ENCODE measurements around the gene ZNF608.

The ZNF608 gene

GRCh38 chr5:124746916-124747790 lies 714 bp upstream of the ZNF608 start:
- no peaks in the 10 kb centered on the region for H3K27me3 ChIP-seq (ENCODE audit: insufficient read depth, low read depth, severe bottlenecking)
- H3K27ac ChIP-seq = peak overlapping the region; percentile 90
- TF ChIP-seq, protein P1, sequence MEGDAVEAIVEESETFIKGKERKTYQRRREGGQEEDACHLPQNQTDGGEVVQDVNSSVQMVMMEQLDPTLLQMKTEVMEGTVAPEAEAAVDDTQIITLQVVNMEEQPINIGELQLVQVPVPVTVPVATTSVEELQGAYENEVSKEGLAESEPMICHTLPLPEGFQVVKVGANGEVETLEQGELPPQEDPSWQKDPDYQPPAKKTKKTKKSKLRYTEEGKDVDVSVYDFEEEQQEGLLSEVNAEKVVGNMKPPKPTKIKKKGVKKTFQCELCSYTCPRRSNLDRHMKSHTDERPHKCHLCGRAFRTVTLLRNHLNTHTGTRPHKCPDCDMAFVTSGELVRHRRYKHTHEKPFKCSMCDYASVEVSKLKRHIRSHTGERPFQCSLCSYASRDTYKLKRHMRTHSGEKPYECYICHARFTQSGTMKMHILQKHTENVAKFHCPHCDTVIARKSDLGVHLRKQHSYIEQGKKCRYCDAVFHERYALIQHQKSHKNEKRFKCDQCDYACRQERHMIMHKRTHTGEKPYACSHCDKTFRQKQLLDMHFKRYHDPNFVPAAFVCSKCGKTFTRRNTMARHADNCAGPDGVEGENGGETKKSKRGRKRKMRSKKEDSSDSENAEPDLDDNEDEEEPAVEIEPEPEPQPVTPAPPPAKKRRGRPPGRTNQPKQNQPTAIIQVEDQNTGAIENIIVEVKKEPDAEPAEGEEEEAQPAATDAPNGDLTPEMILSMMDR (IDR thresholded peaks at IDR 0.05; ENCODE audit: low read depth, low read length) = no peak
- no peaks in the 10 kb centered on the region for H3K9me3 ChIP-seq (ENCODE audit: severe bottlenecking)
- DNase-seq = peak; percentile 88
- H3K36me3 ChIP-seq = peaks cover 8% of the 10 kb centered on the region
- peak overlapping the region; percentile 99 for H3K4me3 ChIP-seq (ENCODE audit: low read depth, low read length)

- no peak for DNase-seq
- H3K9me3 ChIP-seq (ENCODE audit: severe bottlenecking) = no peaks in the 10 kb centered on the region
- TF ChIP-seq, protein P1 (IDR thresholded peaks at IDR 0.05; ENCODE audit: low read depth, low read length) = no peak
- peak overlapping the region; percentile 99 for H3K4me3 ChIP-seq (ENCODE audit: low read depth, low read length)
- H3K27me3 ChIP-seq (ENCODE audit: insufficient read depth, low read depth, severe bottlenecking) = no peaks in the 10 kb centered on the region
- peaks cover 8% of the 10 kb centered on the region for H3K36me3 ChIP-seq
- peak overlapping the region; percentile 75 for H3K27ac ChIP-seq
Measured at GRCh38 chr5:124745007-124745927, 1.2 kb downstream of the ZNF608 start.

DNA sequence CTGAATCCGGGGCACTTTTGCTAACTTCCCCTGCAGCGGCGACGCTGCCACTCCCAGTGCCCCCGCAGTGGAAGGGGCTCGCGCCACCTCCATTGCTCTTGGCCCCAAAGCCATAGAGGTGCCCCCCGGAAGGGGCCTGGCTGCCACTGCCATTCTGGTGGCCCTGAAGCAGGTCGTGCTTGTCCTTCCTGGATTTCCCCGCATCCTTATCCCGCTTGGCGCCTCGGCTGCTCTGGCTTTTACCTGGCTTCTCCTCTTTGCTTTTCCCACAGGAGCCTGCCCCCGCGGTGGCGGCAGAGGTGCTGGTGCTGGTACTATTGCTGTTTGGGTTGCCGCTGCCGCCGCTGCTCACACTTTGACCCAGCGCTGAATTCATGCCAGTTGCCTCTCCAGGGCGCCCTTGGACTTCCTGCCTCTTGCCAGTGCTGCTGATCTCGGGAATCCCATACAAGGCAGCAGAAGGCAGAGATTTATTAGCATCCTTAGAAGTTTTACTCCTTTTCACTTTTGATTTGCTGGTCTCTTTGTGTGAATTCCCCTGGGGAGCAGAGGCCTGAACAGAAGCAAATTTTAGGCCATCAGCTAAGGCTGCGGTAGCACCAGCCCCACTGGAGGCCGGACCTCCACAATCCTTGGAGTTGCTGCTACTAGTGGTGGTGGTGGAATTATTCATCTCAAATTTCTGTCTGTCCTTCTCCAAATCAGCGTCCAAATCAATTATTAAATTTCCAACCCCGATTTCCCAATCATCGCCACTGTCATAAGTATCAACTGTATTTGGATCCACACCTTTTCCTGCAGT lies 2.1 kb downstream of the ZNF608 start:
- Histone ChIP-seq H3K9me3 (ENCODE audit: severe bottlenecking) (no peaks in the 10 kb centered on the region), H3K27me3 (ENCODE audit: insufficient read depth, low read depth, severe bottlenecking) (no peaks in the 10 kb centered on the region), H3K4me3 (ENCODE audit: low read depth, low read length) (peak overlapping the region; percentile 99), H3K27ac (peak overlapping the region; percentile 75), H3K36me3 (peaks cover 8% of the 10 kb centered on the region)
- TF ChIP-seq, protein P1 (IDR thresholded peaks at IDR 0.05; ENCODE audit: low read depth, low read length) = no peak
- peak; percentile 35 for DNase-seq

DNA sequence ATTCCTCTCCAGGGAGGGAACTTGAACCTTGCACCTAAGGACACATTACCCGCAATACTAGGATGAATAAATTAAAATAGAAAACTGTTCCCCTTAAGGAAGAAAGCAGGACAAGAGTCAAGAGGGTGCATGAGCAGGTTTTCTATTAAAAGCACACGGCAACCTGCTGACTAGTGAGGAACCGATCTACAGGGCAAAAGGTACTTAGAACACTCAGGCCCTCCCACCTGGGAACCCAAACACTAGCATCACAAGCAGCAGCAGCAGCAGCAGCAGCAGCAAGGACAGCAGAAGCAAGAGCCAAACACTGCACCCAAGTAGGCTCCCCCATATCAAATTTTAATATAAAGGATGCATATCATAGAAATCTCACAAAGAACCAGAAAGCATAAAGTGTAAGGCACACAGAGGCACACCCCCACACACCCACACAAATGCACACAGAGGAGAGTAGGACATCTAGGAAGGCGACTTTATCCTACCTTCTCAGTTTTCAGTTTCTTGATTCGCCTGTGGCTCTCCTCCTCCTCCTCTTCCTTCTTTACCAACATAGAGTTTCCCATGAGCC lies 2.8 kb downstream of the ZNF608 start:
- Histone ChIP-seq H3K4me3 (ENCODE audit: low read depth, low read length) (peak overlapping the region; percentile 99), H3K9me3 (ENCODE audit: severe bottlenecking) (no peaks in the 10 kb centered on the region), H3K27me3 (ENCODE audit: insufficient read depth, low read depth, severe bottlenecking) (no peaks in the 10 kb centered on the region), H3K36me3 (peaks cover 8% of the 10 kb centered on the region), H3K27ac (peak overlapping the region; percentile 75)
- DNase-seq = peak; percentile 24
- TF ChIP-seq, protein P1 (IDR thresholded peaks at IDR 0.05; ENCODE audit: low read depth, low read length) = no peak

- Histone ChIP-seq H3K4me3 (ENCODE audit: low read depth, low read length) (peak overlapping the region; percentile 99), H3K27ac (peak overlapping the region; percentile 75), H3K9me3 (ENCODE audit: severe bottlenecking) (no peaks in the 10 kb centered on the region), H3K27me3 (ENCODE audit: insufficient read depth, low read depth, severe bottlenecking) (no peaks in the 10 kb centered on the region), H3K36me3 (peaks cover 8% of the 10 kb centered on the region)
- TF ChIP-seq, protein P1 (IDR thresholded peaks at IDR 0.05; ENCODE audit: low read depth, low read length) = no peak
- peak; percentile 28 for DNase-seq
Measured at GRCh38 chr5:124742983-124743601, 3.3 kb downstream of the ZNF608 start.
